ENCODE measurements around the gene SLC39A11.
"Not testable (repeated sequence)": the region's sequence is repeated elsewhere in the genome, so short reads cannot be mapped to it uniquely, and the experiment has no call there.

SLC39A11 gene

DNA sequence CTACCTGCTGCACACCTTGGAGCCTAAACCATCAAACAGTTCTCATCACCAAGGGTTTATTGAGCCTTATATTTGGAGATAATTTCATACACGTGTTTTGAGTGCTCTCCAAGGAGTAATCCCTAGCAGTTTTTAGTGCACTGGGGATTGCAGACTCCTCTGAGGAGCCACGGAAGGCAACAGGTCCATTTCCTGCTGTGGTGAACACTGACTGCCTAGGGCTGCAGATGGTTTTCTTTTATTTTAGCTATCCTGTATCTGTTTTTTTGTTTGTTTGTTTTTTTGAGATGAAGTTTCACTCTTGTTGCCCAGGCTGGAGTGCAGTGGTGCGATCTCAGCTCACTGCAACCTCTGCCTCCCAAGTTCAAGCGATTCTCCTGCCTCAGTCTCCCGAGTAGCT lies 93.0 kb downstream of the SLC39A11 start:
- DNase-seq, result not testable (repeated sequence)

- DNase-seq, result no peak
Observed at GRCh38 chr17:72998343-72998742, 94.1 kb downstream of the SLC39A11 start.

DNA sequence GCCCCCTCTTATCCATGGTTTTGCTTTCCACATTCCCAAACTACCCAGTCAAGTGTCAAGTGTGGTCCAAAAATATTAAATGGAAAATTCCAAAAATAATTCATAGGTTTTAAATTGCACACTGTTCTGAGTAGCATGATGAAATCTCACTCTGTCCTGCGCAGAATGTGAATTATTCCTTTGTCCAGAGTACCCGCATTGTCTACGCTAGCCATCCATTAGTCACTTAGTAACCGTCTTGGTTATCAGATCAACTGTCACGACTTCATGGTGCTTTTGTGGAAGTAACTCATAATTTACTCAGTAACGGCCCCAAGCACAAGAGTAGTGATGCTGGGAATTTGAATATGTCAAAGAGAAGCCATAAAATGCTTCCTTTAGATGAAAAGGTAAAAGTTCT lies 94.9 kb downstream of the SLC39A11 start:
- DNase-seq, result no peak

DNA sequence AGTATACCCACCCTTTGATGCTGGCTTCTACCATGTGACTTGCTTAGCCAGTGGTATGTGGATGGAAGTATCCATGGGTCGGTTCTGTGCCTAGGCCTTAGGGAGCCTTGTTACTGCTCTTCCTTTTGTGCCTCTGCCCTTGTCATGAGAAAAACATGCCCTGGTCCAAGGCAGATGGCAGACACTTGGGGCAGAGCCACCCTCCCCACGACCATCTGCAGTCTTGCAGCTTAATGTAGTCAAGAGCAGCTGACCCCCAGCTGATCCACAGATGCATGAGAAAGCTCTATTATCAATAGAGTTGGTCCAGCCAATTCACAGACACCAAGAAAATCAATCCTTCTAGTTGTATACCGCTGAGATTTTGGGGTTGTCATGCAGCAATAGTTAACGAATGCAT lies 95.7 kb downstream of the SLC39A11 start:
- no peak for DNase-seq

GRCh38 chr17:72995008-72995656 lies 97.4 kb downstream of the SLC39A11 start:
- no peak for DNase-seq

- not testable (repeated sequence) for DNase-seq
Observed at GRCh38 chr17:72992783-72993467, 99.6 kb downstream of the SLC39A11 start.

DNA sequence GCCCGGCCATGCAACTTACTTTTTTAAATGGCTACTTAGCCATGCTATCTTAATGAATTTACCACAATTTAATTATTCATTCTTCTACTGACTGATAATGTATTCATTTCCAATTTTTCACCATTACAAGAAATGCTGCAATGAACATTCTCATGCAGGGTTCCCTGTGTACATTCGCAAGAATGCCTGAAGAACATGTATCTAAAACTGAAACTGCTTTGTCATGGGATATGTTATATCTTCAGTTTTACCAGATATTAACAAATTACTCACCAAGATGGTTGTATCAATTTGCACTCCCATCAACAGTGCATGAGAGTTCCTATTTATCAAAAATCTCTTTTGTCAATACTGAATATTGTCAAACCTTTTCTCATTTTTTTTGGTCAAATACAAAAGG lies 100.8 kb downstream of the SLC39A11 start:
- no peak for DNase-seq

DNA sequence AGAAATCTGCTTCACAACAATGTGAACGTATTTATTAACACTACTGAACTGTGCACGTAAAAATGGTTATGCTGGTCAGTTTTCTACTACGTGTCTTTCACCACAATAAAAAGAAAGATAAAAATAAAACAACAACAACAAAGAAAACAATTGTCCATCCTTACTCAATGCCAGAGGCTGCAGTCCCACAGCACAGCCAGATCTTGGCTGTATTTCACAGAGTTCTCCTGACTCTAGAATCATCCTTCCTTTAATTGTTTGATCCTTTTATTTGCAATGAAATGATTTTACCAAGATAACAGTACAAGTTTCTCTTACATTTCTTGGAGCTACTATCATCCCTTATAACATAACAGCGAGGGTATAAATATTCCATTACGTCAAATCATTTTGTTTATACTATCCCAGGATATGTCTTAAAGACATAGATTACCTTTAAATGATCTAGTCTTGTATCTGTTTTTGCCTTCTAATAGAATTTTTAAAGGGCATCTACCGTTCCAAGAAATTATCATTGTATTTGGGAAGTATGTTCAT lies 103.3 kb downstream of the SLC39A11 start:
- DNase-seq, result no peak

DNA sequence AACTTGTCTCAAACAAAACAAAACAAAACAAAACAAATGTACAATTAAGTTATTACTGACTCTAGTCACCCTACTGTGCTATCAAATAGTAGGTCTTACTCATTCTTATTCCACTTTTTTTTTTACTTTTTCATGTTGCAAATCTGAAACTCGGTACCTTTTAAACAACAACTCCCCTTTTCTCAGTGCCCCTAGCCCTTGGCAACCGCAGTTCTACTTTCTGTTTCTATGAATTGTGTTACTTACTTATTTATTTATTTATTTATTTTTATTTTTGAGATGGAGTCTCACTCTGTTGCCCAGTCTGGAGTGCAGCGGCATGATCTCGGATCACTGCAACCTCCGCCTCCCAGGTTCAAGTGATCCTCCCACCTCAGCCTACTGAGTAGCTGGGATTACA lies 104.0 kb downstream of the SLC39A11 start:
- no peak for DNase-seq

DNA sequence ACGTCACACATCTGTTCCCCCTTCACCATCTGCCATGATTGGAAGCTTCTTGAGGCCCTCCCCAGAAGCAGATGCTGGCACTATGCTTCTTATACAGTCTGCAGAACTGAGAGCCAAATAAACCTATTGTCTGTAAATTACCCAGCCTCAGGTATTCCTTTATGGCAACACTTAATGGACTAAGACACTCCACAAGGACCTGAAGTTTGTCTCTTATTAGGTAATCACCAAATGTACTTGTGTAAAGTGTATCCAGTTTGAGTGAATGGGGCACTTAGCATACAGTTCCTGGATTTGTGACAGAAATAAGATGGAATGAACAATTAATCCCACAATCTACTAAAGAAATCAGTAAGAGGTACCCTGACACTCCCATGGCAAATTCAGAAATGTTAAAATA lies 105.3 kb downstream of the SLC39A11 start:
- no peak for DNase-seq

GRCh38 chr17:72985882-72986720 lies 106.4 kb downstream of the SLC39A11 start:
- peak; percentile 62 for DNase-seq

GRCh38 chr17:72984926-72985325 lies 107.6 kb downstream of the SLC39A11 start:
- DNase-seq, result no peak

- no peak for DNase-seq
Observed at GRCh38 chr17:72984145-72984925, 108.2 kb downstream of the SLC39A11 start.

GRCh38 chr17:72982680-72983079 lies 109.8 kb downstream of the SLC39A11 start:
- DNase-seq, result no peak

DNA sequence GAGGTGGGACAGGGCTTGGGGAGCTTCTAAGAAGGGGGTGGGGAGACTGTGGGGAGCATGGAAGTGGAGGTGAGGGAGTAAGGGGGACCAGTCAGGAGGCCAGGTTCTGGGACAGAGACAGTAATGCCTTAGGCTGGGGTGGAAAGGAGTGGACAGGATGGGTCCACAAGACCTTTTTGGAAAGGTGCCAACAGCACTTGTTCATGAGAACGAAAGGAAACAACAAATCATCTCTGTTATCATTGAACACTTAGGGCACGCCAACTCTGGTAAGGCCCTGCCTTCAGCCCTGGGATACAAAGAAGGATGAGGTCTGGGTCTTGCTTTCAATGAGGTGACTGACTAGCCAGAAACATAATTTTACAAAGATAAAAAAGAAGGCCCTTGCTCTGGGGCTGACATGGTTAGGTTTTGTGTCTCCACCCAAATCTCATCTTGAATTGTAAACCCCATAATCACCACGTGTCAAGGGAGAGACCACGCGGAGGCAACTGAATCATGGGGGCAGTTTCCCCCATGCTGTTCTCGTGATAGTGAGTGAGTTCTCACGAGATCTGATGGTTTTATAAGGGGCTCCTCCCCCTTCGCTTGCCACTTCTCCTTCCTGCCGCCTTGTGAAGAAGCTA lies 113.8 kb downstream of the SLC39A11 start:
- DNase-seq, result no peak

DNA sequence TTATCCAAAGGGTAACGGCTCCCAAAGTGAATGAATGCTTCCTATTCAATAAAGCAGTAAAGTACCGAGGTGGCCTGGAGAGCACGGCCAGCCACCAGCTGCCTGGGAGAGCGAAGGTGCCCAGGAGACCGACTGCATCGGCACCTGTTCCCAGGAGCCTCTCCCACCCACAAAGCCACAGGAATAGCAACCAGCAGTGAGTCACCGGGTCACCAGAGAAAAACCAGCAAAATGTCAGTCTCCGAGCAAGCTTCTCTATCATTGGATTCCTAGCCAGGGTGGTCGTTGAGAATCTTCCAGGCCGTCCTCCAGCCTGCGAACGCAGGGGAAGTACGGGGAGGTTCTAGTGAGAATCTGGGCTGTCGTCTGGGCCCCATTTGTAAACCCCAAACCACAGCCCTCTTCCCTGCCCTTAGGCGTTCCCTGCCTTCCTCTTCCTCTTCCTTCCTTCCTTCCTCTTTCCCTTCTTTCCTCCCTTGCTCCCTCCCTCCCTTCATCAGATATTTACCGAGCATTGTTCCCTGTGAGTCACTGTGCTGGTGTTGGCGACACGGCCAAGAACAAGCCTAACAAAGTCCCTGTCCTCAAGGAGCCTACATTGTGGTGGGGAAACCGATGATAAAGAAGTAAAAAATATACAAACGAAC lies 114.6 kb downstream of the SLC39A11 start:
- DNase-seq, result no peak

- no peak for DNase-seq
Observed at GRCh38 chr17:72976971-72977770, 115.3 kb downstream of the SLC39A11 start.

DNA sequence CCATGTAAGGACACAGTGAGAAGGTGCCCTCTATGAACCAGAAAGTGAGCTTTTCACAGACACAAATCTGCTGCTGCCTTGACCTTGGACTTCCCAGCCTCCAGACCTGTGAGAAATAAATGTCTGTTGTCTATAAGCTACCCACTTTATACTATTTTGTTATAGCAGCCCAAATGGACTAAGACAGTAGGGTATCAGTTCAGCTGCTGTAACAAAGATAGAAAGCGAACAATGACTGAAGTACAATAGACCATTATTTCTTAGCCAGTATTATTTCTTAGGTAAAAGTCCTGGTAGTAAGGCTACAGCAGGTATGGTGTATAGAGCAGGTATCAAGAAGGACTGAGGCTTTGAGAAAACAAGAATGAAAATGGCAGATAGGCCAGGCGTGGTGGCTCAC lies 117.0 kb downstream of the SLC39A11 start:
- DNase-seq, result no peak

- DNase-seq, result no peak
Observed at GRCh38 chr17:72974605-72975232, 117.8 kb downstream of the SLC39A11 start.

GRCh38 chr17:72972263-72972951 lies 120.1 kb downstream of the SLC39A11 start:
- DNase-seq, result peak; percentile 72
